DND-41 (cell line): Measurements from ENCODE around the gene RNF223.

Experiments used
- CTCF ChIP-seq: IDR thresholded peaks from 2 replicates; pipeline ENCODE4 v1.5.1; 2012; ENCODE audit warnings: borderline replicate concordance, low read length, moderate library complexity, mild to moderate bottlenecking; ENCODE audit not compliant: poor library complexity, severe bottlenecking; ENCODE audit errors: extremely low read depth
- EZH2 ChIP-seq: IDR thresholded peaks from 3 replicates; pipeline ENCODE4 v1.6.1; 2012; ENCODE audit warnings: borderline replicate concordance, low read depth, mild to moderate bottlenecking, moderate library complexity, low read length, inconsistent platforms; ENCODE audit not compliant: severe bottlenecking

- TF ChIP-seq CTCF (no peak), EZH2 (no peak)
Observed at GRCh38 chr1:1072849-1073742, 1.0 kb downstream of the RNF223 start.
